ENCODE results near the gene SFXN5.

DNA sequence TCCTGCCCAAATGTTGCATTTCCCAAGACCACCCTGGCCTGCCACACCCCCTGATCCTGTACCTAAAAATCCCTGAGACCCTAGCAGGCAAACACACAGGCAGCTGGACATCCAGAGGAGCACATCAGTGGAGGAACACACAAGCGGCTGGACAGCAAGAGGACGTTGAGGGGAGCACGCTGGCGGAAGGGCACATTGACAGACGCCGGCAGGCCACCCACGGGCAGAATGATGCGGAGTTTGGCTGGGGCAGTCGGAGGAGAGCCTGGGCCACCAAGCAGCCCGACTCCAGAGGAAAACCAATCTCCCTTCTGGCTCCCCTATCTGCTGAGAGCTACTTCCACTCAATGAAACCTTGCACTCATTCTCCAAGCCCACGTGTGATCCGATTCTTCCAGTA, 106.5 kb downstream of the SFXN5 start:
- TF ChIP-seq, protein P1, sequence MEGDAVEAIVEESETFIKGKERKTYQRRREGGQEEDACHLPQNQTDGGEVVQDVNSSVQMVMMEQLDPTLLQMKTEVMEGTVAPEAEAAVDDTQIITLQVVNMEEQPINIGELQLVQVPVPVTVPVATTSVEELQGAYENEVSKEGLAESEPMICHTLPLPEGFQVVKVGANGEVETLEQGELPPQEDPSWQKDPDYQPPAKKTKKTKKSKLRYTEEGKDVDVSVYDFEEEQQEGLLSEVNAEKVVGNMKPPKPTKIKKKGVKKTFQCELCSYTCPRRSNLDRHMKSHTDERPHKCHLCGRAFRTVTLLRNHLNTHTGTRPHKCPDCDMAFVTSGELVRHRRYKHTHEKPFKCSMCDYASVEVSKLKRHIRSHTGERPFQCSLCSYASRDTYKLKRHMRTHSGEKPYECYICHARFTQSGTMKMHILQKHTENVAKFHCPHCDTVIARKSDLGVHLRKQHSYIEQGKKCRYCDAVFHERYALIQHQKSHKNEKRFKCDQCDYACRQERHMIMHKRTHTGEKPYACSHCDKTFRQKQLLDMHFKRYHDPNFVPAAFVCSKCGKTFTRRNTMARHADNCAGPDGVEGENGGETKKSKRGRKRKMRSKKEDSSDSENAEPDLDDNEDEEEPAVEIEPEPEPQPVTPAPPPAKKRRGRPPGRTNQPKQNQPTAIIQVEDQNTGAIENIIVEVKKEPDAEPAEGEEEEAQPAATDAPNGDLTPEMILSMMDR (IDR thresholded peaks at IDR 0.05; ENCODE audit: insufficient read depth, low read length, poor library complexity, severe bottlenecking): no peak
- no peak for TF ChIP-seq EZH2phosphoT487 (conservative IDR thresholded peaks at IDR 0.05; ENCODE audit: low read length)
